ENCODE data around the gene GRM7.

GRM7 gene

DNA sequence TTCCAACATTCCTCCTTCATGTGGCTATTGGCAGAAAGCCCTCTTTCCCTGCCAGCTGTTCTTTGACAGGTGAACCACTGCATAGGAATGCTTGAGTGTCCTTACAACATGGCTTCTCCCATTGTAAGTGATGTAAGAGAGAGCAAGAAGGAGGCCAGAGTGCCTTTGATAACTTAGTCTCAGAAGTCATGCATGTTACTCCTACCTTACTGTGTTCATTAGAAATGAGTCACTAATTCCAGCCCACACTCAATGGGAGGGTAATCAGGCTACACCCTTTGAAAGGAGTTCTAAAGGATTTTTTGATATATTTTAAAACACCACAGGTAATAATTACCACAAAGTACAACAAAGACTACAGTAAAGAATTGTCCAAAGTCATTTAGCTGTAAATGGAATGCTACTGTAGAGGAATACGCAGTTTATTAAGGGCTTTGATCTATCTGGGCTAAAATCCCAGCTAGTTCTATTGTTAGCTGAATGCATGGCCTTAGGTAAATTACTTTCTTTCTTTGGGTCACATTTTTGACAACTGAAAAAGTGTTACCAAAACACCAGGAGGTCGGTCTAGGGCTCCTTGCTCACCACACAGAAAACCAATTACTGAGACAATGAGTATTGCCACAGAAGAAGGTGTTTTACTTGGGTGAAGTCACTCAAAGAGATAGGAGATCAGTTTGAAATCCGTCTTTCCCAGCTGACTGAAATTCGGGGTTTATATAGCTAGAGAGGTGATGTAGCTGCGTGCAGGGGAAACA, 154.9 kb downstream of the GRM7 start:
- TF ChIP-seq, protein P1, sequence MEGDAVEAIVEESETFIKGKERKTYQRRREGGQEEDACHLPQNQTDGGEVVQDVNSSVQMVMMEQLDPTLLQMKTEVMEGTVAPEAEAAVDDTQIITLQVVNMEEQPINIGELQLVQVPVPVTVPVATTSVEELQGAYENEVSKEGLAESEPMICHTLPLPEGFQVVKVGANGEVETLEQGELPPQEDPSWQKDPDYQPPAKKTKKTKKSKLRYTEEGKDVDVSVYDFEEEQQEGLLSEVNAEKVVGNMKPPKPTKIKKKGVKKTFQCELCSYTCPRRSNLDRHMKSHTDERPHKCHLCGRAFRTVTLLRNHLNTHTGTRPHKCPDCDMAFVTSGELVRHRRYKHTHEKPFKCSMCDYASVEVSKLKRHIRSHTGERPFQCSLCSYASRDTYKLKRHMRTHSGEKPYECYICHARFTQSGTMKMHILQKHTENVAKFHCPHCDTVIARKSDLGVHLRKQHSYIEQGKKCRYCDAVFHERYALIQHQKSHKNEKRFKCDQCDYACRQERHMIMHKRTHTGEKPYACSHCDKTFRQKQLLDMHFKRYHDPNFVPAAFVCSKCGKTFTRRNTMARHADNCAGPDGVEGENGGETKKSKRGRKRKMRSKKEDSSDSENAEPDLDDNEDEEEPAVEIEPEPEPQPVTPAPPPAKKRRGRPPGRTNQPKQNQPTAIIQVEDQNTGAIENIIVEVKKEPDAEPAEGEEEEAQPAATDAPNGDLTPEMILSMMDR (IDR thresholded peaks at IDR 0.05; ENCODE audit: low read depth, low read length) = no peak
- no peak for DNase-seq (ENCODE audit: extremely low read depth, low read depth)

DNA sequence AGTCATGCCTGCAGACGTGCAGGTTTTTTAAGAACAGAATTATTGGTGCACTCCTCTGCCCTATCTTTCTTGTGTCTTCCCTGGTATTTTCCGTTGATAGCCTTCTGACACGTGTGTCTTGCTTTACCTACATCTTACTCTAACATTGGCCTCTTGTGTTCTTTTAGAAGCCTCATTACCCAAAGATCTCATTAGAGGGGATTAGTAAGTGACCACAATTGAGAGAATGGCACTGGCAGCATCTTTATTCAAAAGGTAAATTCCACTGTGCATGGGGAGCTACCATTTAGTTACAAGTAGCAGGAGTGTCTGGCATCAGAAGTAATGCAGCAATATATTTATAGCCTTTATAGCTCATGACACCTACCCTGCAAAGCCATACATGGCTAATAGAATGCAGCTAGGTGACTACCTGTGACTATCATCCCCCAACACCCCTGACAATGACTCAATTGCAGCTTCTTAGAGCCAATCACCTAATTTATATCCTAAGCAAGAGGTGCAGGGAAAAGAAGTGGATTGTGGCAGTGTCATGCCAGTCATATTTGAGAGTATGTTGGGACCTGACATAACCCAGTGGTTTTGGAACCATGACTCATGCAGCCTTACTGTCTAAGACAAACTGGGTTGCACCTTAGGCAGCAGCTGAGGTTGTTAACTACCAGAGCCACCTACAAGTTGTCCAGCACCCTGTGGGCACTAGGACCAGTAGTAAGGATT, 164.8 kb downstream of the GRM7 start:
- DNase-seq (ENCODE audit: extremely low read depth, low read depth) = no peak
- TF ChIP-seq, protein P1 (IDR thresholded peaks at IDR 0.05; ENCODE audit: low read depth, low read length) = no peak

DNA sequence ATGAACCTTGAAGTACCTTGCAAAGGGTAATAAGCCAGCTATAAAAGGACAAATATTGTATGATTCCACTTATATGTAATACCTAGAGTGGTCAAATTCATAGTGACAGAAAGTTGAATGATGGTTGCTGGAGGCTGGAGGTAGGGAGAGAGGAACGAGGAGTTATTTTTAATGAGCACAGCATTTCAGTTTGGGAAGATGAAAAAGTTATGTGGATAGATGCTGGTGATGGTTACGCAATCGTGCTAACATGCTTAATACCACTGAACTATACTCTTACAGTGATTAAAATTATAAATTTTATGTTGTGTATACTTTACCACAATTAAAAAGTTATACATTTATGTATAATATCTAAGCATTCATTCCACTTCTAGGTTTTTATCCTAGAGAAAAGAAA, 168.6 kb downstream of the GRM7 start:
- TF ChIP-seq, protein P1 (IDR thresholded peaks at IDR 0.05; ENCODE audit: low read depth, low read length) = no peak
- DNase-seq (ENCODE audit: extremely low read depth, low read depth) = no peak

DNA sequence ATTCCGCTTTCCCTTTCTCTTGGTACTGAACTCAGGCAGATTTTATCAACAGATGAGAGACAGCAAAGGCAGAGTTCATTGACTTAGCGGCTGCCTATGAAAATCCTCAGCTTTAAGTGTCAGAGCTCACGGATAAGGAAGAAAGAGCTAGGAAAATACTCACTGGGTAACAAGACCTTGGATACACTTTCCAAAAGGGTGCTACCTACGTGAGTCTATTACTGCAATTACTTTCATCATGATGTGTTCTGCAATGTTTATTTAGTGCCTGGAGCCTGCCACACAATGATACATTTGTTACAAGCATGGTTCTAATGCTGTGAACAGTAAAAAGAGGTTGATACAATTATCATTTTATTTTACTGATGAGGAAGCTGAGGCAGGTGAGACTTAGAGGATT, 177.5 kb downstream of the GRM7 start:
- TF ChIP-seq, protein P1 (IDR thresholded peaks at IDR 0.05; ENCODE audit: low read depth, low read length) = no peak
- no peak for DNase-seq (ENCODE audit: extremely low read depth, low read depth)

DNA sequence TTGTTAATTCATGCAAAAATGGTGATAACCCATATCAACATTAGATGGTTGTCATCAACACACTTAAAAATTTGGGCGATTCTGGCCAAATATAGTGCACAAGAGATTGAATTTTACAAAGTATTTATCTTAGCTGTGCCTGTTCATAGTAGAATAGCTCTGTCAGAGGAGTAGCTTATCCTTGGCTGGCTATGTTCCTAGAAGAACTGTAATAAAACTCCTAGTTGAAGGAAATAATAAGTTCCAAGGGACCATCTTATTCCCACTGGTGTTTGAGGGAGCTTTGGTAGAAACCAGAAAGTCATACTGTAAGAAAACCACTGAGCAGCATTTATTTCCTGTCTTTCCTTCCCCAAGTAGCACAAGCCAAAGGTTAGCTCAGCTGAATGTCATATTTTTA, 201.8 kb downstream of the GRM7 start:
- DNase-seq (ENCODE audit: extremely low read depth, low read depth) = no peak
- TF ChIP-seq, protein P1 (IDR thresholded peaks at IDR 0.05; ENCODE audit: low read depth, low read length) = no peak

DNA sequence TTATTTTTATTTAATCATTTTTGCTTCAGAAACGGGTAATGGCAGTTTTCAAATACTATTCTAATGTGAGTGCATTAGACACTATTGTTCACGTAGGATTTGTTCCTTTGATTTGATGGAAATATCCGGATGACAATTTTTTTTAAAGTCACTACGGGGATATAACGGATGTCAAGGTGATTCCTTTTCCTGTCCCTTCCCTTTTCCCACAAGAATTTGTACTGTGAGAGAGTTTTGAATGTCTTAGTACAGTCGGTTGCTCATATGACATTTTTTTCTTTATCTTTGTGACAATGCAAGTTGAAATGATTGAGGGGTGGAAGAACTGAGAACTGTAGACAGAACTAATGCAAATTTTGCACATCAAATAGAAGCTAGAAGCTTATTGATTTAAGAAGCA, 209.5 kb downstream of the GRM7 start:
- DNase-seq (ENCODE audit: extremely low read depth, low read depth) = no peak
- TF ChIP-seq, protein P1 (IDR thresholded peaks at IDR 0.05; ENCODE audit: low read depth, low read length) = no peak

DNA sequence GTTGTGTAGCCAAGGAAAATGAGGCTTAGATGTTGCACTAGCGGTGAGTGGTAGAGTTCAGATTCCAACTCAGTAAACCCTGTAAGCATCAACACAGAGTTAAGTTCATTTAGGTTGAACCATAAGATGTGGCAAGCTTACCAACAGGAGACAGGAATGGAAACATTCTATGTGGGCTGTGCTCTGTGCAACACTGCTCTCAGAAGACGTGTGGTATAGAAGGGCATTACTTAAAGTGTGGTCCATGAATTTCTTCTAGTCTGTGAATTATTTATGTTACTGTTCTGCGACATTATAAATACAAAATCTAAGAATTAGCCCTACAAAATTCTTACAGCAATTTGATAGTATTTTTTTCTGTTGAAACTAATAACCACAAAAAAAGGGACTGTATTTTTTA, 213.3 kb downstream of the GRM7 start:
- TF ChIP-seq, protein P1 (IDR thresholded peaks at IDR 0.05; ENCODE audit: low read depth, low read length) = no peak
- no peak for DNase-seq (ENCODE audit: extremely low read depth, low read depth)

Measured in AG09319 (cell line).